ENCODE results near the gene ATP11A. TPM values are rescaled to one million over a fixed set of nuclear protein-coding genes. Genes with fewer than 3 reads are reported as not detected.
"Not testable (repeated sequence)": the region's sequence is repeated elsewhere in the genome, so short reads cannot be mapped to it uniquely, and the experiment has no call there.

The ATP11A gene
- total RNA-seq, 1 donor from 2014 or later, result 23.7 TPM

GRCh38 chr13:112791663-112792440, 102.0 kb downstream of the ATP11A start:
- no peak for DNase-seq (ENCODE audit: low read depth, low spot score)

GRCh38 chr13:112792511-112792910, 102.7 kb downstream of the ATP11A start:
- DNase-seq (ENCODE audit: low read depth, low spot score), result no peak

- DNase-seq (ENCODE audit: low read depth, low spot score), result no peak
Measured at GRCh38 chr13:112793545-112794445, 104.0 kb downstream of the ATP11A start.

- DNase-seq (ENCODE audit: low read depth, low spot score), result no peak
Measured at GRCh38 chr13:112795277-112795676, 105.4 kb downstream of the ATP11A start.

GRCh38 chr13:112796190-112796915, 106.5 kb downstream of the ATP11A start:
- DNase-seq (ENCODE audit: low read depth, low spot score), result no peak

GRCh38 chr13:112799394-112799793, 109.6 kb downstream of the ATP11A start:
- no peak for DNase-seq (ENCODE audit: low read depth, low spot score)

- no peak for DNase-seq (ENCODE audit: low read depth, low spot score)
Measured at GRCh38 chr13:112800057-112800456, 110.2 kb downstream of the ATP11A start.

- DNase-seq (ENCODE audit: low read depth, low spot score), result not testable (repeated sequence)
Measured at GRCh38 chr13:112800807-112801206, 111.0 kb downstream of the ATP11A start.

- DNase-seq (ENCODE audit: low read depth, low spot score), result no peak
Measured at GRCh38 chr13:112802802-112803195, 113.0 kb downstream of the ATP11A start.

- DNase-seq (ENCODE audit: low read depth, low spot score), result no peak
Measured at GRCh38 chr13:112803422-112803821, 113.6 kb downstream of the ATP11A start.

- DNase-seq (ENCODE audit: low read depth, low spot score), result no peak
Measured at GRCh38 chr13:112804374-112804773, 114.5 kb downstream of the ATP11A start.

- no peak for DNase-seq (ENCODE audit: low read depth, low spot score)
Measured at GRCh38 chr13:112806739-112807652, 117.2 kb downstream of the ATP11A start.

GRCh38 chr13:112807653-112808376, 118.0 kb downstream of the ATP11A start:
- DNase-seq (ENCODE audit: low read depth, low spot score), result no peak

GRCh38 chr13:112808377-112809140, 118.7 kb downstream of the ATP11A start:
- no peak for DNase-seq (ENCODE audit: low read depth, low spot score)

GRCh38 chr13:112809332-112810315, 119.8 kb downstream of the ATP11A start:
- DNase-seq (ENCODE audit: low read depth, low spot score), result no peak

- DNase-seq (ENCODE audit: low read depth, low spot score), result no peak
Measured at GRCh38 chr13:112810608-112811007, 120.8 kb downstream of the ATP11A start.

GRCh38 chr13:112812306-112813055, 122.6 kb downstream of the ATP11A start:
- no peak for DNase-seq (ENCODE audit: low read depth, low spot score)

All from pulmonary artery endothelial cell (primary cell).